UCSD-AML1 (cell line): Measurements from ENCODE around the gene GLB1L2.
"Not testable (repeated sequence)": the region's sequence is repeated elsewhere in the genome, so short reads cannot be mapped to it uniquely, and the experiment has no call there.

Experiments
- DNase-seq: peaks from one replicate; lab custom pipeline; 2025; ENCODE audit not compliant: unreplicated experiment; lab: John Stamatoyannopoulos, UW

Gene GLB1L2

GRCh38 chr11:134321373-134321772 lies 10.4 kb upstream of the GLB1L2 start:
- not testable (repeated sequence) for DNase-seq

- no peak for DNase-seq
These were observed 9.2 kb upstream of the GLB1L2 start for GRCh38 chr11:134322553-134322952.

GRCh38 chr11:134328433-134328832 lies 3.4 kb upstream of the GLB1L2 start:
- DNase-seq: no peak

- no peak for DNase-seq
These were observed 1.0 kb upstream of the GLB1L2 start for GRCh38 chr11:134330611-134331353.

GRCh38 chr11:134332189-134332631 lies 422 bp downstream of the GLB1L2 start:
- no peak for DNase-seq

GRCh38 chr11:134332782-134333181 lies 994 bp downstream of the GLB1L2 start:
- DNase-seq: no peak

GRCh38 chr11:134333312-134333711 lies 1.5 kb downstream of the GLB1L2 start:
- no peak for DNase-seq

GRCh38 chr11:134333946-134334345 lies 2.2 kb downstream of the GLB1L2 start:
- no peak for DNase-seq

GRCh38 chr11:134334796-134335571 lies 3.2 kb downstream of the GLB1L2 start:
- DNase-seq: no peak

- DNase-seq: no peak
These were observed 5.3 kb downstream of the GLB1L2 start for GRCh38 chr11:134337051-134337450.

GRCh38 chr11:134338068-134338467 lies 6.3 kb downstream of the GLB1L2 start:
- no peak for DNase-seq

- DNase-seq: no peak
These were observed 6.9 kb downstream of the GLB1L2 start for GRCh38 chr11:134338654-134339053.

GRCh38 chr11:134339756-134340155 lies 8.0 kb downstream of the GLB1L2 start:
- no peak for DNase-seq

- no peak for DNase-seq
These were observed 8.7 kb downstream of the GLB1L2 start for GRCh38 chr11:134340354-134340964.

- DNase-seq: no peak
These were observed 10.2 kb downstream of the GLB1L2 start for GRCh38 chr11:134341805-134342571.

- no peak for DNase-seq
These were observed 11.0 kb downstream of the GLB1L2 start for GRCh38 chr11:134342572-134343340.

- DNase-seq: no peak
These were observed 11.9 kb downstream of the GLB1L2 start for GRCh38 chr11:134343646-134344045.

GRCh38 chr11:134344497-134345236 lies 12.9 kb downstream of the GLB1L2 start:
- not testable (repeated sequence) for DNase-seq

- no peak for DNase-seq
These were observed 13.4 kb downstream of the GLB1L2 start for GRCh38 chr11:134345237-134345550.
